Natural killer cell (primary cell): Measurements from ENCODE around the gene UBASH3B. TPM values are rescaled to one million over a fixed set of nuclear protein-coding genes. Genes with fewer than 3 reads are reported as not detected.

Experiments used
- ATAC-seq, 3 donors: fragments of 150-1000 bp in 2 of 3; fragments of 200-7000 bp in 1 of 3; cut with Tn5 transposase; 1 replicate in 1 of 3; 2 replicates in 2 of 3; pipeline ENCODE4 v1.10.0; 2021; ENCODE audit warnings: mild to moderate bottlenecking in 2 of 3, moderate library complexity in 2 of 3
- DNase-seq, 2 donors: peaks; one replicate each; pipeline versions ENCODE4 v3.0.0 to v3.0.0-alpha.2; 2013 to 2021; ENCODE audit warnings: mixed read lengths in 1 of 2
- H3K27ac ChIP-seq: one replicate; pipeline ENCODE4 v1.5.1; 2013; ENCODE audit warnings: mild to moderate bottlenecking, low read length
- H3K27me3 ChIP-seq: one replicate; pipeline ENCODE4 v1.6.1; 2013; ENCODE audit warnings: low read length; ENCODE audit not compliant: control insufficient read depth, insufficient read depth
- H3K36me3 ChIP-seq: one replicate; pipeline ENCODE4 v1.6.1; 2013; ENCODE audit warnings: low read length; ENCODE audit not compliant: control insufficient read depth, insufficient read depth
- H3K4me1 ChIP-seq: one replicate; pipeline ENCODE4 v1.6.1; 2013; ENCODE audit warnings: low read length; ENCODE audit not compliant: control insufficient read depth, insufficient read depth
- H3K4me3 ChIP-seq: one replicate; pipeline ENCODE4 v1.5.1; 2013; ENCODE audit warnings: low read length
- H3K9me3 ChIP-seq: one replicate; pipeline ENCODE4 v1.6.1; 2013; ENCODE audit warnings: low read length; ENCODE audit not compliant: control insufficient read depth, insufficient read depth
- H3K27ac Mint-ChIP-seq, 2 donors: one replicate each; pipeline ENCODE4 v1.8.0; 2022; ENCODE audit warnings: mild to moderate bottlenecking in 2 of 2, mixed read lengths in 2 of 2, moderate library complexity in 1 of 2
- H3K27me3 Mint-ChIP-seq, 2 donors: one replicate each; pipeline ENCODE4 v1.8.0; 2022; ENCODE audit warnings: low read depth in 2 of 2, mixed read lengths in 2 of 2
- H3K36me3 Mint-ChIP-seq: one replicate; pipeline ENCODE4 v1.8.0; 2022; ENCODE audit warnings: mixed read lengths
- H3K4me1 Mint-ChIP-seq, 2 donors: one replicate each; pipeline ENCODE4 v1.8.0; 2022; ENCODE audit warnings: mixed read lengths in 2 of 2
- H3K4me3 Mint-ChIP-seq: one replicate; pipeline ENCODE4 v1.8.0; 2022; ENCODE audit warnings: mild to moderate bottlenecking, moderate library complexity, mixed read lengths
- H3K9me3 Mint-ChIP-seq, 2 donors: one replicate each; pipeline ENCODE4 v1.8.0; 2022; ENCODE audit warnings: mixed read lengths in 2 of 2
- WGBS: methylation state at CpG from one replicate; pipeline ENCODE4 v1.1.7; 2013; ENCODE audit warnings: missing lambda C conversion rate; ENCODE audit not compliant: insufficient coverage; 5-methylcytosine and 5-hydroxymethylcytosine counted together
- intact Hi-C: fragments of 100-400 bp; cut with micrococcal nuclease; formaldehyde crosslinking; loops from one replicate; pipeline ENCODE4 v1.14.2; 2022
- total RNA-seq, 4 donors: library from RNA; stranded (reverse); fragments of 120-200 nt in 1 of 4; gene quantifications; one replicate each; pipeline versions ENCODE4 v1.2.3 to v1.2.4, GENCODE V29; 2013 to 2022
- TF ChIP-seq, protein P1 (sequence below): fragments of 200-600 bp; IDR thresholded peaks from one replicate; pipeline ENCODE4 v1.8.0; 2022; ENCODE audit warnings: antibody characterized with exemption

Gene UBASH3B
- total RNA-seq, 3 donors from 2014 or later (not counting 1 experiment from before 2014, with no cell fraction given) = 28.7 to 33.9 (median 33.5) TPM

DNA sequence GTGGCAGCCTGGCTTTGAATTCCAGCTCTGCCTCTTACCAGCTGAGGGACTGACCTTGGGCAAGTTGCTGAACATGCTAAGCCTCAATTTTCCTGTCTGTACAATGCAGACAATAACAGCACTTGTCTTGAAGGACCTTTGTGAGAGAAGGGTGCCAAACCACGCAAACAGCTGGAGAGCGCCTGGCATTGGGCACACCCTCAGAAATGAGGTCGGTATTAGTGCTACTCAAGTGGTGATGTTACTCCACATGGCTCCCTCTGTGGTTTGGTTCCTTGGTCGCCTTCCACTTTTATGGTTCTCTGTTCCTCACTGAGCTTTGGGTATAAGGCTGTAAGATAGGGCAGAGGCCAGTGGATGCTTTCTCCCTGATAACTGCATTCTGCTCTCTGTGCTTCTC lies 8.2 kb downstream of the UBASH3B start:
- Mint-ChIP-seq H3K4me3 (no peak overlapping the region), H3K27me3 (no peaks in the 10 kb centered on the region), H3K27ac (peak overlapping the region in 1 of 2 donors; percentile 58), H3K9me3 (no peaks in the 10 kb centered on the region), H3K4me1 (peaks cover 39 to 57% of the 10 kb centered on the region in 2 donors), H3K36me3 (no peaks in the 10 kb centered on the region)
- intact Hi-C loops = no loop called here
- peaks cover 53% of the 10 kb centered on the region for H3K4me1 ChIP-seq
- H3K4me3 ChIP-seq = no peak overlapping the region
- no peaks in the 10 kb centered on the region for H3K36me3 ChIP-seq
- H3K9me3 ChIP-seq = no peaks in the 10 kb centered on the region
- H3K27me3 ChIP-seq = no peaks in the 10 kb centered on the region
- DNase-seq (no peak), ATAC-seq (peak in 2 of 3 donors; percentile 25 to 50)
- TF ChIP-seq, protein P1, sequence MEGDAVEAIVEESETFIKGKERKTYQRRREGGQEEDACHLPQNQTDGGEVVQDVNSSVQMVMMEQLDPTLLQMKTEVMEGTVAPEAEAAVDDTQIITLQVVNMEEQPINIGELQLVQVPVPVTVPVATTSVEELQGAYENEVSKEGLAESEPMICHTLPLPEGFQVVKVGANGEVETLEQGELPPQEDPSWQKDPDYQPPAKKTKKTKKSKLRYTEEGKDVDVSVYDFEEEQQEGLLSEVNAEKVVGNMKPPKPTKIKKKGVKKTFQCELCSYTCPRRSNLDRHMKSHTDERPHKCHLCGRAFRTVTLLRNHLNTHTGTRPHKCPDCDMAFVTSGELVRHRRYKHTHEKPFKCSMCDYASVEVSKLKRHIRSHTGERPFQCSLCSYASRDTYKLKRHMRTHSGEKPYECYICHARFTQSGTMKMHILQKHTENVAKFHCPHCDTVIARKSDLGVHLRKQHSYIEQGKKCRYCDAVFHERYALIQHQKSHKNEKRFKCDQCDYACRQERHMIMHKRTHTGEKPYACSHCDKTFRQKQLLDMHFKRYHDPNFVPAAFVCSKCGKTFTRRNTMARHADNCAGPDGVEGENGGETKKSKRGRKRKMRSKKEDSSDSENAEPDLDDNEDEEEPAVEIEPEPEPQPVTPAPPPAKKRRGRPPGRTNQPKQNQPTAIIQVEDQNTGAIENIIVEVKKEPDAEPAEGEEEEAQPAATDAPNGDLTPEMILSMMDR = no peak
- no peak overlapping the region for H3K27ac ChIP-seq
- 14% methylated on average over 4 of the region's 4 CpGs for WGBS

DNA sequence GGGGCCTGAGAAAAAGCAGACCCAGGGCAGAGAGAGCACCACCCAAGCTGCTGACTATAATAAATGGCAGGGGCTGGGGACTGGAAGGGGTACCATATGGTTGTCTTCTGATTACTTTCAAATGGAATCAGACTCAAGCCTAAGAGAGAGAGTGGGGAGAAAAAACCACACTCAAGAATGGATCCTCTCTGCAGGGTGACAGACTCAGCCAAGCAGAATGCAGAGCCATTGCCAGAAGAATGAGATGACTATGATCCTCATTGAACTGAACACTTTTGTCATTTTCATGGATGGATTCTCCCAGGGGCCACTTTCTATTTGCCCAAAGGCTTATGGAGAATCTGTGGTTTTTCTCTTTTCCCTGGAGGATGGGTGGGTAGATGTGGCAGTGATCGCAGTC lies 8.7 kb downstream of the UBASH3B start:
- Histone ChIP-seq H3K27ac (no peak overlapping the region), H3K27me3 (no peaks in the 10 kb centered on the region), H3K36me3 (no peaks in the 10 kb centered on the region), H3K9me3 (no peaks in the 10 kb centered on the region), H3K4me3 (no peak overlapping the region), H3K4me1 (peaks cover 57% of the 10 kb centered on the region)
- TF ChIP-seq, protein P1 = no peak
- Mint-ChIP-seq H3K4me3 (no peak overlapping the region), H3K36me3 (no peaks in the 10 kb centered on the region), H3K4me1 (peaks cover 39 to 58% of the 10 kb centered on the region in 2 donors), H3K27me3 (no peaks in the 10 kb centered on the region), H3K9me3 (peaks cover under 1% of the 10 kb centered on the region in 2 donors), H3K27ac (peak overlapping the region in 1 of 2 donors; percentile 58)
- DNase-seq = no peak
- intact Hi-C loops = no loop called here
- ATAC-seq = no peak
- no CpG with 5 or more reads among the region's 1 CpG for WGBS

DNA sequence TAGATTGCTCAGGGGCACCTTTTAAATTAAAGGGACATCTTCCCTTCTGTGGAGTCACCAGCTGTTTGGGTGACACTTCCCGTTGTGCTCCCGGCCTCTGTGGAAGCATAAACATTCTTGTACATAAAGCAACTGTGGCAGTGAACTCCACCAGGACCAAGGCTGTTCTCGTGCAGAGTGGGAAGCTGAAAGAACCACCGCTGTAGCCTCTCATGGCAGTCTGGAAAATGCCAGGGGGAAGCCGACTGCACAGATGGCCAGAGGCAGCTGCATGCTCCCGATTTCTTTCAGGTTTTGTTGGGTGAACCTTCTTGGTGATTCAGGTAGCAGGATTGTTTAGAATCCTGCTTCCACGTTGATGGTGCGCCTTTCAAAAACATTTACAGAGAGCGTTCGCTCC lies 10.3 kb downstream of the UBASH3B start:
- Mint-ChIP-seq H3K4me1 (peaks cover 39 to 57% of the 10 kb centered on the region in 2 donors), H3K9me3 (peaks cover 3% of the 10 kb centered on the region in 2 donors), H3K4me3 (no peak overlapping the region), H3K27me3 (no peaks in the 10 kb centered on the region), H3K36me3 (no peaks in the 10 kb centered on the region), H3K27ac (no peak overlapping the region)
- Histone ChIP-seq H3K4me1 (peaks cover 54% of the 10 kb centered on the region), H3K9me3 (no peaks in the 10 kb centered on the region), H3K27ac (no peak overlapping the region), H3K36me3 (peaks cover 2% of the 10 kb centered on the region), H3K4me3 (no peak overlapping the region), H3K27me3 (no peaks in the 10 kb centered on the region)
- ATAC-seq = no peak
- TF ChIP-seq, protein P1 = no peak
- 84% methylated on average over 10 of the region's 10 CpGs for WGBS
- no peak for DNase-seq
- intact Hi-C loops = no loop called here

DNA sequence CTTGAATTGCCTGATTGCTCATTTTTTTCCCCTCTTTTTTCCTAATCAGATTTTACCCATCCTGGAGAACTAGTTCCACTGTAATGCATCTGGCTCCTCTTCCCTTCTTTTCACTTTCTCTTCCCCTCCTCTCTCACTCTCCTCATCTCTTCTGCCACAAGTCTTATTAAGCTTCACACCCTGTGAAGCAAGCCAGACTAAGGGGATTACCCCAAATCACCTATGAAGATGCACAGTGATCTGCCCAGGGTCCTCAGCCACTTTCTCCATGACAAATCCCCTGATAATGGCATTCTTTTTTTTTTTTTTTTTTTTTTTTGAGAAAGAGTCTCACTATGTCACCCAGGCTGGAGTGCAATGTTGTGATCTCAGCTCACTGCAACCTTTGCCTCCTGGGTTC lies 11.2 kb downstream of the UBASH3B start:
- ATAC-seq (peak in 1 of 3 donors; percentile 55), DNase-seq (peak in 1 of 2 donors; percentile 48)
- TF ChIP-seq, protein P1 = no peak
- no peak overlapping the region for H3K27ac ChIP-seq
- Mint-ChIP-seq H3K27me3 (no peaks in the 10 kb centered on the region), H3K27ac (peak overlapping the region in 1 of 2 donors; percentile 22), H3K36me3 (no peaks in the 10 kb centered on the region), H3K9me3 (peaks cover 3% of the 10 kb centered on the region in 2 donors), H3K4me1 (peaks cover 39 to 62% of the 10 kb centered on the region in 2 donors), H3K4me3 (no peak overlapping the region)
- H3K4me1 ChIP-seq = peaks cover 61% of the 10 kb centered on the region
- H3K9me3 ChIP-seq = no peaks in the 10 kb centered on the region
- H3K36me3 ChIP-seq = peaks cover 2% of the 10 kb centered on the region
- H3K27me3 ChIP-seq = no peaks in the 10 kb centered on the region
- H3K4me3 ChIP-seq = no peak overlapping the region
- intact Hi-C loops = no loop called here
